CD4-positive, alpha-beta T cell treated with Interleukin-6 at 100 ng/mL for 8 hours (primary cell): ENCODE data around the gene SH3PXD2A.

Experiments used
- DNase-seq: peaks from one replicate; pipeline ENCODE4 v3.0.0-alpha.2; 2020; ENCODE audit warnings: mixed read lengths, low spot score

SH3PXD2A gene

DNA sequence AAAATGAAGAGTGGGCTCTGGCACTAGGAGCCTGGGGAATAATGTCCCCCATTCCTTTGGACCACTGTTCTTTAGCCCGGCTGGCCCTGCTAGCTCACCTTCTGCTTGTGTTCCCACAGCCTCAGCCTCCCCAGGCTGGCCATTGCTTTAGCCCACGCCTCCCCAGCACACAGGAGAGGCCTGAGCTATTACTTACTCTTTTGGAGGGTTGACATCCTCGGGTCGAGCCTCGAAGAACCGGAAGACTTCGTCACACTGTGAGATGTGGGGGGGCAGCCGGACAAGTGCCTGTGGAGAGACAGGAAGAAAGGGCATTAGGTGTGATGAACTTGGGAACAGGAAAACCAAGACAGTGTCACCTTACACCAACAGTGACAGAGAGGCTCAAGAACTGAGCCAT is 131.3 kb downstream of the SH3PXD2A start:
- DNase-seq: no peak

DNA sequence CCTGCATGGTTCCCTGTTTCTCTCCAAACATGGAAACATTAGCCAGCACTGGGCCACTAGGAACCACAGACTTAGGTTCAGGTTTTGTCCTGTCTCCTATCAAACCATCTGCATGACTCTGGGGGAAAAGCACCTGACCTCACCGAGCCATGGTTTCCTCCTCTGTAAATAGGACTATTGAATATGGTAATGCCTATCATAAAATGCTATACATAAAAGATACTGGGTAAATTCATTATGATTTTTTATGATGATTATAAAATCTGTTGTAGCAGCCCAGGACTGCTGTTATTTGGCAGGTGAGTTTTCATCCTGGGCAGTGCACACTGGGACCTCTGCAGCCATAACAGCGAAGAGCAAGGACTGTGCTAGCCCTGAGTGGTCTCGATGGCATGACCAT is 131.8 kb downstream of the SH3PXD2A start:
- DNase-seq: no peak

DNA sequence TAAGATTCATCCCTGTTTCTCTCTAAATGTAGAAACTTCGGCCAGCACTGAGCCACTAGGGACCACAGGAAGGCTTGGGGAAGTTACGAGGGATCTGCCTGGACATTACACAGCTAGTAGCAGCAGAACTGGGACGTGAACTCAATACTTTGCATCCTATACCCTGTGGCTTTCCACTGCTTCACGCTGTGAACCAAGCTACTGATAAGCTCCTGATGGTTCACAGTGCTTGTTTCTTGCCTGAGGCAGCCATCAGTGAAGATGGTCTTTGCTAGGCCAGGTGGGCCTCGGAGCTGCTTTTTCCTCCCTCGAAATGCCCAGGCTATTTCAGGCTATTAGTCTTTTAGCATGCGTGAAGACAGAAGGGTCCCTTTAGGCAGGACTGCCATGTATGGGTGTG is 132.7 kb downstream of the SH3PXD2A start:
- DNase-seq: no peak

DNA sequence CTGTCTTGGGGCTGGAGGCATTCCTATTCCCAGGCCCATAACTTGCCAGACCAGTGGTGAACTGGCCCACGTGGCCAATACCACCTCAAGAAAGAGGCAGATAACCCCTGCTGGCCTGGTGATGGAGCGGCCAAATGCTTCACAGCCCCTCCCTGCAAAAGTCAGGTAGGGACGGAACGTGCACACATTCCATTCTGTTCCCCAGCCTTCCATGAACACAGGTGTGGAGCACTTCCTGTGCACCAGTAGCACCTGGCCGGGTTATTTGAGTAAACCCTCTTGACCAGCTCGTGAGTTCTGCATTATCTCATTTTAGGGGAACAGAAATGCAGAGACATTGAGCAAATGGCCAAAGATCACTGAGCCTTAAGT is 134.4 kb downstream of the SH3PXD2A start:
- DNase-seq: no peak

DNA sequence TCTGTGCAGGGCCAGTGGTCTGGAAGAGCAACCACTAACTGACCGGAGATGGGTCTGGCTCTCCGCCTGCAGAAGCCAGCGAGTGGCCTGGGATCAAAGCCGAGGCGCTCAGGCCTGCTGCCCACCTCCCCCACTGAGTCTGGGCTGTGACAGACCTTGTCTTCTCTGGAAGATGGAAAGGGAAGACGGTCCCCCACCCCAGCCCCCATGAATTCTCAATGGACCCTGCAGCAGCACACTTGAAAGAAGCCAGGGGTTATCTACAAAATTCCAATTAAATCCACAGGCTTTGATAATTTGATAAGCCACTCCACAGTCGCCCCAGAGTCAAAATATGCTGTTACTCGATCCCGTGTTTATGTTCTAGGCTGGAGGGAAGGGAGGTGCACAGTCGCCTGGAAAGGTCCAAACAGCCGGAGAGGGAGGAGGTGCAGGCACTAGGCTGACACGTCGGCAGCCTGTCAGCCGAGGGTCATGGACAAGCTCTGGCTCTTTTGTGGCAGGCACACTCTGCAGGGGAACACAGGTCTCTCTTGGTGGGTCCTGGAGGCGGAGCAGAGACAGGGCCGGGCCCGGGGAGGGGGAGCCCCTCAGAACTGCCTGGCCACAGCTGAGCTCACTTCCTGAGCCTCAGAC is 134.9 kb downstream of the SH3PXD2A start:
- DNase-seq: no peak

DNA sequence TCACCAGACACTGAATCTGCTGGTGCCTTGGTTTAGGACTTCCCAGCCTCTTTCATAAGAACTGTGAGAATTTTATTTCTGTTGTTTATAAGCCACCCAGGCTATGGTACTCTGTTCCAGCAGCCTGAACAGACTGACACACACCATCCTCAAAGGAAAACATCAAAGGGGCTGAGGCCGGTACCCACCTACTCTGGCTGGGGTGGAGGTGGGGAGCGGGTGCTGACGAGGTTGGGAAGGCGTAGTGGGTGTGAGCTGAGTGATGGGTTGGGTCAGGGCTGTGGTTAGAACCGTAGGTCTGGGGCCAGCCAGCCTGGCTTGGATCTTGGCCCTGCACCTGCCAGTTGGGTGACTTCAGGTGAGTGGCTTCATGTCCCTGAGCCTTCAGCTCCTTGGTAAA is 136.3 kb downstream of the SH3PXD2A start:
- no peak for DNase-seq

DNA sequence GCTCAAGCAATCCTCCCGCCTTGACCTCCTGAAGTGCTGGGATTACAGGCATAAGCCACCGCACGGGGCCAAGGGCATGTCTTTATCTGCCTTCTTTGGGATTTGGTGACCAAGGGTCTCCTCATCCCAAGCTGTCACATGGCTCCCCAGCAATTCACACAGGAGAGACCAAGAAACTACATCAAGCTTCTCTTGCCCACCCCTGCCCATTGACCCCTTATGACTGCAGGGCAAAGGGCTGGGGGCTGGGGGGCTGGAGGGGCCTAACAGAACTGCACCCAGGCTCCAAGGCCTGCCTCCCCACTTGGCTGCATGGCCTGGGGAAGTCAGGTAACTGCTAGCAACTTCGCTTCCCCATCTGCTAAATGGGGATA is 137.1 kb downstream of the SH3PXD2A start:
- no peak for DNase-seq

DNA sequence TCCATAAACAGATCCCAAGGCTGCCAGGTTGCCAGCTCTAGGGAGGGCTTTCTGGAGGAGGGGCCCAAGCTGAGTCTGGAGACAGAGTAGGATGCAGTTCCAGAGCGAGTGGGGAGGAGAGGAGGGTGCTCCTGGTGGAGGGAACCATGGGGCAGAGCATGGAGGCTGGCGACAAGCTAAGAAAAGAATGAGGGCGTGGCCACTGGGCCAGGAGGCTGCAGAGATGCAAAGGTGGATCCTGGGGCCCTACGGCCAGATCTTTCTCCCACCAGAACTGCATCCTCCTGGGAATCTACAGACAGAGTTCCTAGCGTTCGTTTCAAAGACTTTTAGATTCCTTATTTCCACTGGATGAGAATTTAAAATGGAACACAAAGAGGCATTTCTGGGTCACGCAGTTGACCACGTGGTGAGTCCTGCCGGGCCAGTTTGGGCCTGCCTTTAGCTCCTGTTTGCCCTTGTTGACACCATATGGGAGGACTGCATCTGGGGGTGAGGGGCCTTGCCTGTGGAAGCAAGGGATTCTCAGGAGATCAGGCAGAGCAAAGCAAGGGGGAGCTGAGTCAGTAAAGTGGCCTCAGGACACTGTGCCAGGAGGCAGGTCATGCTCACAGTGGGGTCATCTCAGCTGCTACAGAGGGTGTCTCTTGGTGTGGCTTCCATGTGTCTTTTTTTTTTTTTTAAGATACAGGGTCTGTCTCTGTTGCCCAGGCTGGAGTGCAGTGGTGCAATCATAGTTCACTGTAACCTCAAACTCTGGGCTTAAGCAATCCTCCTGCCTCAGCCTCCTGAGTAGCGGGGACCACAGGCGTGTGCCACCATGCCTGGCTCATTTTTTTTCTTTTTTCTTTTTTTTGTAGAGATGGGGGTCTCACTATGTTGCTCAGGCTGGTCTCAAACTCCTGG is 137.8 kb downstream of the SH3PXD2A start:
- DNase-seq: no peak

DNA sequence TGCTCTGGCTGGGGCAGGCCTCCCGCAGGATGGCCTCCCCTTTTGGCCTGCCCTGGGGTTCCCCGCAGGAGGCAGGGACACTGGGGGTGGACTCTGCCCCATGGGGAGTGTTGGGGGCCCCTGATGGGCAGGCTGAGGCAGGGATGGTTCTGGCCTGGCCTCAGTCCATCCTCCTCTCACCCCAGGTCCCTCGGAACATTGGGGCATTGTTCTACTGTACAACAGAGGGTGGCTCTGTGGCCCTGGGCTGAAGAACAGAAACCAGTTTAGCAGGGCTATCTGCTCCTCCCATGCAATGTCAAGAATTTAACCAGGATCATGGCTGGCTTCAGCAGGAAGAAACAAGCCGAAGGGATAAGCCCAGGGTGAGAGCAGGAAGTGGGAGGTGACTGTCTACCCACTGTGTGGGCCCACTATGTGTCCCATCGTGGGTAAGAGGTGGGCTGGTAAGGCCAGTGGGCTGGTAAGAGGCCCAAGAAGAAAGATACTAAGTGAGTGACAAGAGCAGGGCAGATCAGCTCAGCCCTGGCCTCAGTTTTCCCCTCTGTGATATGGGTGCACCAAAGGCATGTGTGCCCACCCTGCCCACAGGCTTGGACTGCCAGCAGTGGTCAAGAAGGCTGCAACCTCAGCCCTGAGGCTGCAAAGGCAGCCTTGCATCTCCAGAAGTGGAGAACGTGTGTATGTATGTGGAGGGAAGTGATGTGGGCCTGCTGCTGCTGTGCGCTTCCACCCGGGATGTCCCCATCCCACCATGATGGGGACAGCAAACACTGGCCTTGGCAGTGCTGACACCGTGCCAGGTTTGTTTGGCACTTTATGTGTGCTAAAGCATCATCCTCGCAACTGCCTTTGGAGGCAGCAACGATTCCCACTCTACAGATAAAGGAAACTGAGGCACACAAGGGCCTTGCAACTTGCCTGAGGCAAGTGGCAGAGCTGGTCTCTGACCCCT is 138.9 kb downstream of the SH3PXD2A start:
- DNase-seq: no peak

DNA sequence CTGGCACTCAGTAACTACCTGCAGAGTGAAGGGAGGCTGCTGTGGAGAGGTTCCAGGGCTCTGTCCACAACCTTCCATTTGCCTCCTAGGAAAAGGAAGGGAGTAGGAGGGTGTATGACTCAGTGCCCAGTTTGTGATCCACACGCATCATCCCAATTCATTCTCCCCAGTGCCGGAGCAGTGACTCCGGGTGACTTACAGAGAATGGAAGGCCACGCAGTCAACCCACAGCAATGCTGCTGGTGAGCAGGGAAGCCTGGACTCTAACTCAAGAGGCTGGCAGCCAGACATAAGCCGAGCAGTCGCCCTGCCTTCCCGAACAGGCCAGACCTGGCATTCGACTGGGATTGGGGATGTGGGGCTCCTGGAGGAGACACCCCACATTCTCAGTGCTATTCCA is 139.9 kb downstream of the SH3PXD2A start:
- no peak for DNase-seq

DNA sequence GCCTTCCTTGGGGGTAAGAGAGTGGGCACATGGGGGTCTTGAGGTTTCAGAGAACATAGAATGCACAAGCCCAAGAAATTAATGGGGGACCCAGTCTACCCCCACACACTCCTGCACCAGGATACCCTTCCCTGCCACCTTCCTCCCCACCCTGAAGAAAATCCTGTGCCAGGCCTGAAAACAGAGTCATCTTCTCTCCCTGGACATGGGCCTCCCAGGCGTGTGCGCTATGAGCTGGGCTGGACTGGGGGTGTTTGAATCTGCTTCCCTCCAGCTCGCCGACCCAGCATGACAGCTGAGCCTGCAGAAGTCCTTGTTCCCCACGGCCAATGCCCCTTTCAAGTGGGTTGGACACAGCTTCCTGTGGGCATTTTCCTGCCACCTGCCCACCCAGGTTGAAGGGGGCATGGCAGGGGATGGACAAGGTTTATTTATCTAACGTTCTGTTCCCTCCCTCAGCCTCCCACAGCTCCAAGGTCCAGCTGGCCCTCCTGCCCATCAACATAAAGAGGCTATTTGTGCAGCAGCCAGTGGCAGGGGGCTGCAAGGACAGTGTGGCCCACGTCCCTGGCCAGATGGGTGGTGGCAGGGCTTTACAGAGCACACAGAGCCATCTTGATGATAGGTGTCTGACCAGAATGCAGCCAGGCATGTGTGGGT is 141.0 kb downstream of the SH3PXD2A start:
- no peak for DNase-seq

DNA sequence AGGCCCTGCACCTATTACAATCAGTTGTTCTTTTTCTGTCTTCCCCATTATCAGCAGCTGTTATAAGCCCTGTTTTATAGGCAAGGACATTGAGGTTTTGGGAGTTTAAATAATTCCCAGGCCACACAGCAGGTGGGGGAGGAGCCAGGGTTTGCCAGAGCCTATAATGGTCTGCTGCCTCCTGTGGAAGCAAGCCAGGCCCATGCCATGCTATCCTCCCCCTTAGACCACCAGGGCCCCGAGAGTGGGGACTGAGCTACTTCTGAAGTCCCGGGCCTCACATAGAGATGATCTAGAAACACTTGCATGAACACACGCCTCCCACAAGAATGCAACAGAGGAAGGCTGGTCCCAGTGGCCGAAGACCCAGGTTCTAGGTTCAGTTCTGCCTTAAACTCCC is 141.7 kb downstream of the SH3PXD2A start:
- DNase-seq: no peak

DNA sequence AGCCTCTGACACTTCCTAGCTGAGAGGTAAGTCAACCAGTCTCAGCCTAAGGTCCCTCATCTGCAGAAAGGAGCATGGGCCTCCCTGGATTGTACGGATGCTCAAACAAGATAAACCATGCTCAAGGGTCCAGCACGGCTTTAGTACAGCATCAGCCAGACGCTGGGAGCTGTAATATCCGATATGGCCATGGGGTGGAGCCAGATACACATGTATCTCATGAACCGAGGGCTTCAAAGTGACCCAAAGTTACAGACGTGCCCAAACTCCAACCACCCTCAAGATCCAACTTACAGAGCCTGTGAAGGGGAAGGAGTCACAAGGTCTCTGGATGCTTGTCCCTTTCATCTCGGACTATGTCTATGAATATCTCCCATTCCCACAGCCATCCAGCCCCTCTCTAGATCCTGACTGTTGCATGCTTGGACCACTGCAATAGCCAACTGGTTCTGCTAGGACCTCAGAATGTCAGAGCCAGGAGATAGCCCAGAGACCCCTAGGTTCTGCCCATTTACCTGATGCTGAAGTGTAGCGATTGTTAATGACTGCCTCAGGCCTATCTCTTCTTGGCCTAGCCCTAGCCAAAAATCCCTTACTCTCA is 142.4 kb downstream of the SH3PXD2A start:
- DNase-seq: peak; percentile 74

DNA sequence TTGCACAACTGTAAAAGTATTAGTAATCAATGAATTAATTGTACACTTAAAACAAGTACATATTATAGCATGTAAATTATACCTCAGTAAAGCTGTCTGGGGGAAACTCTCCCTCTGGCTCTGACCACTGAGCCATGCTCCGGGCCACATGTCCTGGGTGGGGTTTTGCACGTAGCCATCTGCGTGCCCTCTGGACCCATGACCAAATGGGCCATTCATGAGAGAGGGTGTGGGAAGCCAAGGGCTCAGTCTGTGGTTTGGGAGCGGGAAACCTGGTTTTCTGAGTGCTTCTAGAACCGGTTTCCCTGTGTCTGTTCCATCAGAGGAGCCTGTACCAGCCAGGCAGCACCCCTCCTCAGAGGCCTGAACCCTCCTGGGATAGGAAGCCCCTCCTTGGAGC is 143.2 kb downstream of the SH3PXD2A start:
- DNase-seq: no peak

DNA sequence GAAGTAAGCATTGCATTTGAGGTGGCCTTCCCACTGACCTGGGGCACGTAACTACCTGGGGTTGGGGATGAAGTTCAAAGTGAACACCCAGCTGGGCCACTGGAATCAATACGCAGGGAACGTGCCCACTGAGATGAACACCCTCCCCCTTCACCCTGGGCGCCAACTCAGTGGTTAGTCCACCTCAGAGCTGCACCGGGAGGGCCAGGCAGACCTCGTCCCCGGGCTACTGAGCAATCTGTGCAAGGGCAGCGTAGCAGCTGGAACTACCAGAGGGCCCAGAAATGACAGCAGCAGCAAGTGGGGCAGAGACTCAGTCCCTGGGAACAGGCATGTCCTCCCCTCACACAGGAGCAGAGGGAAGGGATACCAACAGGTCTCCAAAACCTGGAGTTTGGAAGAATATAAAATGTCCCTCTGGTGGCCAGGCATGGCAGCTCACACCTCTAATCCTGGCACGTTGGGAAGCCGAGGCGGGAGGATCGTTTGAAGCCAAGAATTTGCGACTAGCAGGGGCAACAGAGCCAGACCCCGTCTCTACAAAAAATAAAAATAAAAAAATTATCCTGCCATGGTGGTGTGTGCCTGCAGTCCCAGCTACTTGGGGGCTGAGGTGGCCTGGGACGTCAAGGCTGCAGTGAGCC is 143.9 kb downstream of the SH3PXD2A start:
- no peak for DNase-seq

DNA sequence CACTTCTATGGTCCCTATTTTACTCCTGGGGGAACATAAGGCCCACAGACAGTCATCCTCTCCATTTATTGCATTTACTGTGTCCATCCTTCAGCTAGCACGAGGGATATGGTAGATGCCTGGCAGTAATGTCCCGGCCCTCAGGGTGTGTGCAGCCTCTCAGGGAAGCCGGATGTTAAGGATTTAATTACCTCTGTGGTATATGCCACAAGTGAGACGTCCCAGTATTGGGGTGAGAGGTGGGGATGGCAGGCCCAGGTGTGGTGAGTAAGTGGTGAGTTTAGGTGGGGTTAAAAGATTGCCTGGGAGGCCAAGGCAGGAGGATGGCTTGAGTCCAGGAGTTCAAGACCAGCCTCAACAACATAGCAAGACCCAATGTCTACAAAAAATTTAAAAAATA is 144.9 kb downstream of the SH3PXD2A start:
- no peak for DNase-seq

DNA sequence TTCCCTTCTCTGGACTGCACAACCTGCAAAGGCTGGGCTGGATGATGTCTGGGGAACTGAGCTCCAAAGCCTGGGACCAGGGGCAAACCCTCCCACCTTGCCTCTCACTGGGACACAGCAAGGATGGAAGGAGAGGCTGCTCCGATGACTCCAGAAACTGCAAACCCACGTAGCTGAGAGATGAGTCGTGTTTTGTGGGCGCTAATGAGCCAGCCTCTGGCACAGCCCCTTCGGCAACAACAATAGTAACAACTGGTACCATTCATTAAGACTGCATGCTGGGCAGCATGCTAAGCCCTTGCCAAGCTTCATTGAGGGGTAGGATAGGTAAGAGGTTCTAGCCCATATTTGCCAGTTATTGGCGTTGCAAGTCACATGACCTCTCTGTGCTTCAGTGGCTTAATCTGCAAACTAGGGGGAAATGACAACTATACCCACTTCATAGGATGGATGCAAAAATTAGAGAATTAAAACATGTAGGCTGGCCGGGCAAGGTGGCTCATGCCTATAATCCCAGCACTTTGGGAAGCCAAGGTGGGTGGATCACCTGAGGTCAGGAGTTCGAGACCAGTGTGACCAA is 145.9 kb downstream of the SH3PXD2A start:
- DNase-seq: no peak

DNA sequence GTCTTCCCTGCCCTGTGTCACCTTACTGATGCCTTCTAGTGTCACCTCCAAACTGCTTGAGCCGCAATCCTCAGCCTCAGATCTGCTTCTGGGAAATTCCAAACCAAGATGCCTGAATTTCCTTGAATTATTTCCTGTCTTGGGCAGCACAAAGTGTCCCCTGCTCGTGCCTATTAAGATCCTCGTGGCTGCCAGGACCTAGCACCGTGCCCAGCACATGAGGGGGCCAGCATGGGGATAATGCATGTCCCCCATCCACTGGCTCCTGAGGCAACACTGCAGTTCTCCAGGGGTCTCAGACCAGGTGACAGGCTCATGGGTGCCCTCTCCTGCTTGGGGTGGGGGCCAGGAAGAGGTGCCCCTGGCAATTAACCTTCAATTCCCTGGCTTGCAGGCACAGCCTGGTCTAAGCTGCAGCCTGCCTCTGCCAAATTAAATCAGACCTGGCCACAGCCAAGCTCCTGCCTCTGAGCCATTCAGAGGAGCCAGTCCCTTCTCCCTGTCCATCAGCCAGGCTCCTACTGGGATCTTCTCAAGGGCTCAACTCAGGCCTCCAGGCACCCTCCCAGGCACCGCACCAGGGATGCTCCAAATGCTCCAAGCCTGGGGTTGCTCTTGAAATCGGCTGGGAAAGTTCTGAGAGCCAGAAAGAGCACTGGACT is 146.6 kb downstream of the SH3PXD2A start:
- DNase-seq: no peak

DNA sequence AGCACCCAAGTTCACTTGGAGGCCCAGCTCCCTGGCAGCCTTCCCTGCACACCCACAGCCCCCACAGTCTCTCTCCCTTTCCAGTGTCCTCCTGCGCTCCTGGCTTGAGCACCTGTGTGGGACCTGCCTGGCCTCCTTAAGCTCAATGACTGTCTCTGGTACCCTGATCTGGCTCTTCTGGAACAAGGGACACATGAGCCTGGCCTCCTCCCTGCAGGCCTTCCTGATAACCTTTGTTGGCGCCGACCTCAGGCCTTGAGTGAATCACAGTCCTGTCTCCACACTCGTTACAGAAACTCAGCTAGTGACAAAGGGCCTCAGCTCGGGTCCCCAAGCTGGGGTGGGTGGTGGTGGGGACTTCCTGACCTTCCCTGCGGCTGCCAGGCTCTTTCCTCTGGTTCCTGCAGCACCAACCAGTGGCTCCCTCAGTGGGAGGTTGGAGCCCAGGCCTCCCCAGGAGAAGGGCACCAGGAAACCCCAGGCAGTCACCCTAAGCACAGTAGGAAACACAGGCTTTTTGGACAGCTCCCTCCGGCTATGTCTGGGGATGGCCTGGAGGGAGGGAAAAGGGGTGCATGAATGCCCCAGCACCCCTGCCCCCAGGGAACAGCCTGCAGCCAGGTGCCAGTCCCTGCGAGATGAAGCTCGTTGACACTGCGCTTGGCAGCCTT is 147.3 kb downstream of the SH3PXD2A start:
- no peak for DNase-seq

DNA sequence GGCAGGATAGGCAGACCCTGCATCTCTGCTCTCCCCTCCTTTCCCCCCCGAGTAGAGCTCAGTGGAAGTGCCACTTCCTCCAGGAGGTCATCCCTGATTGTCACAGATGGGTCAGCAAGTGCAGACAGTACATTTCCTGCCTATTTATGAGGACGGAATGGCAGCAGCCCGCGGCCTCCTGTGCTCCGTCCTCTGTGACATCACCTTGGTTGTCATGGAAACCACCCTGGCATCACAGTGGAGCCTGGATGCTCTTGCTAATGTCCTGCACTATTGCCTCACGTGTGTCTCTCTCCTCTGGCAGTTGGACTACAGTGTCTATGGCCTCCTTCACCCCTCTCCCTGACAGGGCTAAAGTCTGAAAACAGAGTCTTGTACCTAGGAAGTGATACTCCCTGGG is 148.6 kb downstream of the SH3PXD2A start:
- DNase-seq: no peak
